Measurements from ENCODE around the gene SVIL.

The SVIL gene

DNA sequence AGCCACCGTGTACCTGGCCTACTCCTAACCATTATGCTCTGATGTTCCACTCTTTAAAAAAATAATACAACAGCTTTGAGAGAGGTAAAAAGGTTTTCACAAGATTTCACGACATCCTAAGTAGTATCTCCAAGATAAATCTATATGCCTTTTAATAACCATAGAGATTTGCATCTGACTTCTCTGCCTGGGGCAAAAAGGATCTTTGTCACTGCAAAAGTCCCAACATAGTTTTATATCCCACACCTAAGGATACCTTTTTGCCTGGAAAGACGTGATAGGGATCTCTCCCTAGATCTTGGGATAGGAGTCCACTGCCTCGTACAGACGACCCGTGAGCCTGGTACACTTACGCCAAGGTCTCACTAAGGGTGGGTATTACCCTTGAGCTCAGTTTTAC lies 31.4 kb upstream of the SVIL start:
- no peak overlapping the region for H3K4me3 ChIP-seq (ENCODE audit: low read length)
- no peaks in the 10 kb centered on the region for H3K36me3 ChIP-seq (ENCODE audit: control insufficient read depth, insufficient read depth, low read length)
- H3K4me1 ChIP-seq (ENCODE audit: control insufficient read depth, insufficient read depth, low read length), result peaks cover 13% of the 10 kb centered on the region
- no peak overlapping the region for H3K9ac ChIP-seq (ENCODE audit: low read length)
- no peak overlapping the region for H3K27ac ChIP-seq (ENCODE audit: low read depth, low read length)
- H3K27me3 ChIP-seq (ENCODE audit: control insufficient read depth, insufficient read depth, low read length), result no peaks in the 10 kb centered on the region

DNA sequence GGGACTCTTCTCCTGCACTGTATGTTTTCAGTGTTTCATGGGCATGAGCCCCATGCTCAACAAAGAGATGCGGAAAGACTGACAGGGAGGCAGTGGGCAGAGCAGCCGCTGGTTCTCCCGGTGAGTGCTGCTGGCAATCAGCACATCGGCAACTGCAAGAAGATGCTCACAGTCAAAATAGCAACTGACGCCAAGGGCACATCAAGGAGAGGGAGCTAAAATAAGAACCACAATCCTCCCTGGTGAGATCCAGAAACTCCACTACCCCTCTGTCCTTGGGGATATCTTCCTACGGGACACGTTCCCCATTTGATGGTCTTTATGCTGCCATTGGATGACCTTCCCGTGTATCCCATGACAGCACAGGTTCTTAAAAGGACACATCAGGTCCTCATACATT lies 28.9 kb upstream of the SVIL start:
- H3K4me3 ChIP-seq (ENCODE audit: low read length), result no peak overlapping the region
- H3K27ac ChIP-seq (ENCODE audit: low read depth, low read length), result no peak overlapping the region

DNA sequence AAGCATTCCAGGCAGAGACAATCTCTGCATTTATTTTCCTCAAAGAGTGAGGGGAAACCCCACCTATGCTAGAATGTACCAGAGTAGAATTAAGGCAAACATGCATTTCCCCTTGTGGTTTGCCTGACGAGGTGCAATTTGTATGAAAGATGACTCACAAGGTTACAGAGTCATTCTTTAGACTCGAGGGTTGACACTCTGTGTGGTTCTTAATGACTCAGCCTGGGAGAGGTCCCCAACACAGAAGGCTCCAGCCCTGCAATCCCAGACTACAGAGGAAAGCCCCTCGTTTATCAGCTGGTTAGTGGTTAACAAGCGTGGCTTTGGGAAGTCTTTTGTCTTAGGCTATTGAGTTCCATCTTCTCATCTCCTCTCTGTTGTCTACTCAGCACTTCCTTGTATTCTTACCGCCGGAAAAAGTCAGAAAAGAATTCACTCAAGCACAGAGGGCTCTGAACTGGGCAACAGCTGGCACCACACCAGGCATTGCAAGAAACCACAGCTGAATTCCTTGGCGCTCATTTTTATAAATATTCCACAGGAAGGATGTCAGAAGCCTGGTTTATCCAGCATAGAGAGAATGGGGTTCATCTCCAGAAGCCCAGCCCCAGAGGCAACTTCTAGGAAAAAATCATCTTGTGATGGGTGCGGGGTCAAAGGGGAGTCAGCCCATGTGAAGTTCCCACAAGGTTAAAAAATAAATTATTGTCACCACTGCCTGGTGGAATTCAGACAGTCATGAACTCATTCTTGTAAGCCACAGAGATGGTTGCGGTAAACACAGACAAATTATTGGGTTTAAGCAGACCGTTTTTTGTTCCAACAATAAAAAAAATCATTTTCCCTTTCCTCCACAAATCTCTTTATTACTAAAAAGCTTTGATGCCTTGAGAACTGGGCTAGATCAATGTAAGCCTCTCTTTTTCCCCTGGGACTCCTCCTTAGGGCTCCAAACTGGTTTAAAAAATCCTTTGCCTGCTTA lies 24.5 kb upstream of the SVIL start:
- Histone ChIP-seq H3K36me3 (ENCODE audit: control insufficient read depth, insufficient read depth, low read length) (peaks cover 12% of the 10 kb centered on the region), H3K4me1 (ENCODE audit: control insufficient read depth, insufficient read depth, low read length) (peaks cover 19% of the 10 kb centered on the region), H3K4me3 (ENCODE audit: low read length) (no peak overlapping the region), H3K9ac (ENCODE audit: low read length) (no peak overlapping the region), H3K27me3 (ENCODE audit: control insufficient read depth, insufficient read depth, low read length) (no peaks in the 10 kb centered on the region), H3K27ac (ENCODE audit: low read depth, low read length) (peak overlapping the region; percentile 45)

More for the DNA sequence above, 28.9 kb upstream of the SVIL start:
- Histone ChIP-seq H3K27me3 (ENCODE audit: control insufficient read depth, insufficient read depth, low read length) (no peaks in the 10 kb centered on the region), H3K36me3 (ENCODE audit: control insufficient read depth, insufficient read depth, low read length) (no peaks in the 10 kb centered on the region), H3K9ac (ENCODE audit: low read length) (no peak overlapping the region), H3K4me1 (ENCODE audit: control insufficient read depth, insufficient read depth, low read length) (peaks cover 20% of the 10 kb centered on the region)

DNA sequence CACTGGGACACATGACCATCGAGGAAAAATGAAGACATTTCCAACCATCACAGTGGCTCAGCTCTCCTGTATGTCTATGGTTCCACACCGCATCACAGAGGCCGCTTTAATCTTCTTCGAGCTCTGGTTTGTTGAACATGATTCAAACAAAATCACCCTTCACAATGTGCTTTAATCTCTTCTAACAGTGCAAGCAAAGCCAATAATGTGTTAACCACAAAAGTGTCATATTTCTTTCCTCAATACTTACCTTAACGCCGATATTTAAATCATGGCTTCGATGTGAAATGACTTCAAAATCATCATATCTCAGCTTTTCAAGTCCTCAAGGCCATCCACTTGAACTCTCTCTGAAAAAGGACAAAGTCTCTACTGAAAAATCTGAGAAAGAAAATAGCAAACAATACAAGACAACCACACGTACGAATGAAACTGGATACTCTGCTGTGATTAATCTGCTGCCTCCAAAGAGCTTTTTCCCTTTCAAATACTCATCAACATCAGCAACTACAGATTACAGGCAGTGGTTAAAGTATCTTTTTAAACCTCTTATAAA lies 23.0 kb upstream of the SVIL start:
- peaks cover 19% of the 10 kb centered on the region for H3K4me1 ChIP-seq (ENCODE audit: control insufficient read depth, insufficient read depth, low read length)
- no peak overlapping the region for H3K9ac ChIP-seq (ENCODE audit: low read length)
- H3K36me3 ChIP-seq (ENCODE audit: control insufficient read depth, insufficient read depth, low read length), result peaks cover 12% of the 10 kb centered on the region
- no peak overlapping the region for H3K4me3 ChIP-seq (ENCODE audit: low read length)
- no peak overlapping the region for H3K27ac ChIP-seq (ENCODE audit: low read depth, low read length)
- H3K27me3 ChIP-seq (ENCODE audit: control insufficient read depth, insufficient read depth, low read length), result no peaks in the 10 kb centered on the region

DNA sequence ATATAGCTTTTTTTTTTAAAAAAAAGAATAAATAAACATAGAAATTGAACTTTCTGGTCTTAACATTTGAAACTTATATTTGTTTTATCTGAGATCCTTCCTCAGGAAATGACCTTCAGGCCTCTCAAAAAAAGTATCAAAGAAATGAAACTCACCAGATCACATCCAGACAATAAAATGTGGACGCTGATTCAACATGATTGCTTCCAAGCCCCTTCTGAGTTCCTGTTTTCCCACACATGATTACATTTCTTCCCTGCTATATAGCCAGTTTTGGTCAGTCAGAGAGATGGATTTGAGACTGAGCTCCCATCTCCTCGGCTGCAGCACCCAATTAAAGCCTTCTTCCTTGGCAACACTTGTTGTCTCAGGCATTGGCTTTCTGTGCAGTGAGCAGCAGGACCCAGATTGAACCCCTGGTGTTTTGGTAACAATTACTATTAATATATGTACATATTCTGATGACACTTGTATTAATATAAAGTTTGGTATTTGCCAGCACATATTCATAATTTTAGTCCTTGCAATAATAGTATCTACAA lies 21.8 kb upstream of the SVIL start:
- H3K4me3 ChIP-seq (ENCODE audit: low read length), result no peak overlapping the region
- peaks cover 18% of the 10 kb centered on the region for H3K4me1 ChIP-seq (ENCODE audit: control insufficient read depth, insufficient read depth, low read length)
- H3K36me3 ChIP-seq (ENCODE audit: control insufficient read depth, insufficient read depth, low read length), result peaks cover 12% of the 10 kb centered on the region
- no peaks in the 10 kb centered on the region for H3K27me3 ChIP-seq (ENCODE audit: control insufficient read depth, insufficient read depth, low read length)
- no peak overlapping the region for H3K27ac ChIP-seq (ENCODE audit: low read depth, low read length)
- H3K9ac ChIP-seq (ENCODE audit: low read length), result no peak overlapping the region

DNA sequence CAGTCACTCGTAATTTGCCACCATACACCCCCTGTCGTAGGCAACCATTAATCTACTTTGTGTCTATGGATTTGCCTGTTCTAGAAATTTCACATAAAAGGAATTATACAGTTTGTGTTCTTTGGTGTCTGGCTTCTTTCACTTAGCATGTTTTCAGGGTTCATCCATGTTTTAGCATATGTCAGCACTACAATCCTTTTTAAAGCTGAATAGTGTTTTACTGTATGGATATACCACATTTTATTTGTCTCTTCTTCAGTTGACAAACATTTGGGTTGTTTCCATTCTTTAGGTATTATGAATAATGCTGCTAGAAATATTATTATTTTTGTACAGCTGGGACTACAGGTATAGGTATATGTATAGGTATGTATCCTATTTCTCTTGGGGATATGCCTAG lies 17.4 kb upstream of the SVIL start:
- Histone ChIP-seq H3K4me1 (ENCODE audit: control insufficient read depth, insufficient read depth, low read length) (peaks cover 20% of the 10 kb centered on the region), H3K27ac (ENCODE audit: low read depth, low read length) (no peak overlapping the region)

DNA sequence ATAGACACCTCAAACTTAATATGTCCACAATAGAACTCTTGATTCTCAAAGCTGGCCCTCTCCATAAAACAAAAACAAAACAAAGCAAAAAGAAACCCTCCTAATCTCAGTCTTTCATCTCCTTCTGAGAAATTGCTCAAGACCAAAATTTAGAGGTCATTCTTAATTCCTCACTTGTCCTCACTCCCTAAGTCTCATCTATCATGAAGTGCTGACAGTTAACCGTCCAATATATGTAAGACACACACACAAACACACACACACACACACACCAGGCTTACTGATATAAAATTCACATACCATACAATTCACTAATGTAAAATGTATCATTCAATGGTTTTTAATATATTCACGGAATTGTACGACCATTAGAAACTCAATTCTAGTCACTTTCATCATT lies 17.0 kb upstream of the SVIL start:
- no peak overlapping the region for H3K4me3 ChIP-seq (ENCODE audit: low read length)
- H3K27ac ChIP-seq (ENCODE audit: low read depth, low read length), result peak overlapping the region; percentile 1
- H3K36me3 ChIP-seq (ENCODE audit: control insufficient read depth, insufficient read depth, low read length), result peaks cover 5% of the 10 kb centered on the region
- no peaks in the 10 kb centered on the region for H3K27me3 ChIP-seq (ENCODE audit: control insufficient read depth, insufficient read depth, low read length)
- no peak overlapping the region for H3K9ac ChIP-seq (ENCODE audit: low read length)
- H3K4me1 ChIP-seq (ENCODE audit: control insufficient read depth, insufficient read depth, low read length), result peaks cover 24% of the 10 kb centered on the region

More for the DNA sequence above, 17.4 kb upstream of the SVIL start:
- no peak overlapping the region for H3K9ac ChIP-seq (ENCODE audit: low read length)
- peaks cover 8% of the 10 kb centered on the region for H3K36me3 ChIP-seq (ENCODE audit: control insufficient read depth, insufficient read depth, low read length)
- H3K4me3 ChIP-seq (ENCODE audit: low read length), result no peak overlapping the region
- no peaks in the 10 kb centered on the region for H3K27me3 ChIP-seq (ENCODE audit: control insufficient read depth, insufficient read depth, low read length)

DNA sequence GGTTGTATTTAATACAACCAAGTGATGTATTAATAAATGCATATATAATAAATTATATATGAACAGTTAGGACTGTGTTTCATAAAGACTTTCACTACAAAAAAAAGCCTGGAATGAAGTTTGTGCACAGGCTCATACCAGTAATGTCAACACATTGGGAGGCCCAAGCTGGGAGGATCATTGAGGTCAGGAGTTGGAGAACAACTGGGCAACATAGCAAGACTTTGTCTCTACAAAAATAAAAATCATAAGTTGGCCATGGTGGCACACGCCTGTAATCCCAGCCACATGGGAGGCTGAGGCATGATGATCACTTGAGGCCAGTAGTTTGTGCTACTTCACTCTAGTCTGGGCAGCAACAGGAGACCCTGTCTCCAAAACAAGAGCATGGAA lies 15.8 kb upstream of the SVIL start:
- Histone ChIP-seq H3K4me1 (ENCODE audit: control insufficient read depth, insufficient read depth, low read length) (peaks cover 32% of the 10 kb centered on the region), H3K27me3 (ENCODE audit: control insufficient read depth, insufficient read depth, low read length) (no peaks in the 10 kb centered on the region), H3K27ac (ENCODE audit: low read depth, low read length) (no peak overlapping the region), H3K36me3 (ENCODE audit: control insufficient read depth, insufficient read depth, low read length) (peaks cover 3% of the 10 kb centered on the region), H3K4me3 (ENCODE audit: low read length) (no peak overlapping the region), H3K9ac (ENCODE audit: low read length) (no peak overlapping the region)

DNA sequence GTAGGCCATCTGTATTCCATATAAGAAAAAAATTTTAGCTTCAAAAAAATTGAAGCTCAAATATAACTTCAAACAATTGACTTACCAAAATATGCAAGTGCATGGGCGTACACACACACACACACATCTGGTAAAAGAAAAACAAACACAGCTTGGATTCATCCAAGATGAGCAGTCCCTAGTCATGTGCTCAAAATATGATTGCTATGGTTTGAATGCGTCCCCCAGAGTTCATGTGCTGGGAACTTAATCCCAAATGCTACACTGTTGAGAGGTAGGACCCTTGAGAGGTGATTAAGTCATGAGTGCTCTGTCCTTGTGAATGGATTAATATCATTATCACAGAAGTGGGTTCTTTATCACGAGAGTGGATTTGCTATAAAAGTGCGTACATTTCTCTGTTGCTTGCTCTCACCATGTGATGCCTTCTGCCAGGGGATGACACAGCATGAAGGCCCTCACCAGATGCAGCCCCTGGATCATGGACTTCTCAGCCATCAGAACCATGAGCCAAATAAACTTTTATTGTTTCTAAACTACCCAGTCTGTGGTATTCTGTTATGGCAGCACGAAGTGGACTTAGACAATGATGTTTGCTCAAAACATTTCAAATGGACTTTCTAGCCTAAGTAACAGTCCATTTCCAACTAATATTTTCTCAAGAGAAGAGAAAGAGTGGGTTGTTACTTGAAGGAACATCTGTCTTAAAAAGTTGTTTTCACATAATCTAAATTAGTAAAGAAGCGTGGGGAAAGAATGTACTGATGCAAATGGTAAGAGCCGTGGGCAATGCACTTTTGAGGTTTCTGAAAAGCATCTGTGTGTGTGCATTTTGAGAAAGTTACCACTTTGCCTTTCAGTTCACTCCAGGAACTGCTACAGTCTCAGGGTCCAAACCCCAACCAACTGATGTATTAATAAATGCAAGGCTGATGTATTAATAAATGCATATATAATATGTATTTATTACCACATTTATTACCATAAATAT lies 15.1 kb upstream of the SVIL start:
- Histone ChIP-seq H3K4me1 (ENCODE audit: control insufficient read depth, insufficient read depth, low read length) (peaks cover 32% of the 10 kb centered on the region), H3K4me3 (ENCODE audit: low read length) (no peak overlapping the region), H3K27me3 (ENCODE audit: control insufficient read depth, insufficient read depth, low read length) (no peaks in the 10 kb centered on the region), H3K36me3 (ENCODE audit: control insufficient read depth, insufficient read depth, low read length) (no peaks in the 10 kb centered on the region), H3K27ac (ENCODE audit: low read depth, low read length) (peak overlapping the region; percentile 2), H3K9ac (ENCODE audit: low read length) (no peak overlapping the region)

DNA sequence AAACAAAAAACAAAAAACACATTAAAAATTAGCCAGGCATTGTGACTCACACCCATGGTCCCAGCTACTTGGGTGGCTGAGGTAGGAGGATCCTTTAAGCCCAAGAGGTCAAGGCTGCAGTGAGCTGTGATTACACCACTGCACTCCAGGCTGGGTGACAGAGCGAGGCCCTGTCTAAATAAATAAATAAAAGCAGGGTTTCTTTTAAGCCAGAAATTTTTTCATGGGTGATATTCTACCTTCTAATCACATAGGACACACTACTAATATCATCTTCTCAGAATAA lies 14.2 kb upstream of the SVIL start:
- Histone ChIP-seq H3K4me1 (ENCODE audit: control insufficient read depth, insufficient read depth, low read length) (peaks cover 41% of the 10 kb centered on the region), H3K4me3 (ENCODE audit: low read length) (no peak overlapping the region), H3K36me3 (ENCODE audit: control insufficient read depth, insufficient read depth, low read length) (no peaks in the 10 kb centered on the region), H3K27ac (ENCODE audit: low read depth, low read length) (peak overlapping the region; percentile 80), H3K9ac (ENCODE audit: low read length) (no peak overlapping the region), H3K27me3 (ENCODE audit: control insufficient read depth, insufficient read depth, low read length) (no peaks in the 10 kb centered on the region)

DNA sequence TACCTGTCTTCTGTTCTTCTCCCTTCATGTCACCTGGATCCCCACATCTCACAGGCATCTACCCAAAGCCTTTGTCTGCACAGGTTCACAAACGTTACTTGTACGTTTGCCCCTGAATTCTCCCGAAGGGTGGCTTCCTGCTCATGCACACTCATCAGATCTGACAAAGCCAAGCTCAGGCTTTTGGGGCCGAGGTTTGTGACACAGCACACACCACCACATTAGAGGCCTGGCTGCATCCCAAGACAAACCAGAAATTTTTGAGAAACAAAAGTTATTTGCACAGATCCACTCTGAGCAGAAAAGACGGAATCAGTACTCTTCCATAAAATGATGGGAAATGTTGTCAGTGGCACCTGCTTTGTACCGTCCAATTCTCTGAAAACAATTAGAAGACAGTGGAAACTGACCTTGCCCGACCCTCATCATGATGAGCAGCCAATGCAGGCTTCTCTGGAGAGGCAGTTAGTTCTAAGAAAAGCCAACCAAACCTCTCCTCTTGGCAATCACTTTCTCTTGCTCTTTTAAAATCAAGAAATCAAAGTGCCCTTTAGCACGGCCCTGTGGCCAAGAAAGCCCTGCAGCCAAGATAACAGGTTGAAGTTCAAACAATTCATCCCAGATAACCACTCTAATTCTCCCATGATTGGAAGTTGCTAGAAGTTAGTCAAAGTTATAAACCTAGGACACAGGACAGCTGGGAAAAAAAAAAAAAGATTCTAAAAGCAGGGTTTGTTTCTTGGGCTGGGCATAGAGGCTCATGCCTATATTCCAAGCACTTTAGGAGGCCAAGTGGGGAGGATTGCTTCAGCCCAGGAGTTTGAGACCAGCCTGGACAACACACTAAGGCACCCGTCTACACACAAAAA lies 13.6 kb upstream of the SVIL start:
- H3K4me3 ChIP-seq (ENCODE audit: low read length), result no peak overlapping the region
- no peak overlapping the region for H3K9ac ChIP-seq (ENCODE audit: low read length)
- no peaks in the 10 kb centered on the region for H3K27me3 ChIP-seq (ENCODE audit: control insufficient read depth, insufficient read depth, low read length)
- peak overlapping the region; percentile 80 for H3K27ac ChIP-seq (ENCODE audit: low read depth, low read length)
- no peaks in the 10 kb centered on the region for H3K36me3 ChIP-seq (ENCODE audit: control insufficient read depth, insufficient read depth, low read length)
- H3K4me1 ChIP-seq (ENCODE audit: control insufficient read depth, insufficient read depth, low read length), result peaks cover 46% of the 10 kb centered on the region

Data from rectal smooth muscle tissue (tissue), 1 donor.